GM12864 (cell line): Measurements from ENCODE around the gene LAMA2.

ENCODE experiments used
- DNase-seq: peaks from one replicate; pipeline ENCODE4 v3.0.0-alpha.2; 2011; ENCODE audit warnings: low read depth
- H3K4me3 ChIP-seq: 2 replicates; pipeline ENCODE4 v1.5.1; 2011; ENCODE audit warnings: mild to moderate bottlenecking, low read depth, low read length, control low read depth
- CTCF ChIP-seq: IDR thresholded peaks from 2 replicates; pipeline ENCODE4 v1.5.1; 2011; ENCODE audit warnings: low read depth, mild to moderate bottlenecking, moderate library complexity, low read length, control low read depth, inconsistent platforms; ENCODE audit errors: missing control alignments

Gene LAMA2

GRCh38 chr6:128964233-128964755 is 81.4 kb downstream of the LAMA2 start:
- no peak overlapping the region for H3K4me3 ChIP-seq
- TF ChIP-seq CTCF, result no peak
- no peak for DNase-seq

GRCh38 chr6:128964771-128965170 is 81.8 kb downstream of the LAMA2 start:
- TF ChIP-seq CTCF, result no peak
- DNase-seq, result no peak

GRCh38 chr6:128966934-128967333 is 84.0 kb downstream of the LAMA2 start:
- no peak for TF ChIP-seq CTCF
- no peak overlapping the region for H3K4me3 ChIP-seq
- DNase-seq, result no peak

More at GRCh38 chr6:128964771-128965170, 81.8 kb downstream of the LAMA2 start:
- no peak overlapping the region for H3K4me3 ChIP-seq

- no peak for TF ChIP-seq CTCF
- DNase-seq, result no peak
- H3K4me3 ChIP-seq, result no peak overlapping the region
Observed at GRCh38 chr6:128979071-128979470, 96.1 kb downstream of the LAMA2 start.

- no peak for DNase-seq
- TF ChIP-seq CTCF, result no peak
- H3K4me3 ChIP-seq, result no peak overlapping the region
Observed at GRCh38 chr6:128981716-128982115, 98.8 kb downstream of the LAMA2 start.

GRCh38 chr6:128990360-128990759 is 107.4 kb downstream of the LAMA2 start:
- TF ChIP-seq CTCF, result no peak
- no peak for DNase-seq
- H3K4me3 ChIP-seq, result no peak overlapping the region

- DNase-seq, result no peak
- TF ChIP-seq CTCF, result no peak
- H3K4me3 ChIP-seq, result no peak overlapping the region
Observed at GRCh38 chr6:128990915-128991314, 108.0 kb downstream of the LAMA2 start.
